Measurements from ENCODE around the gene ITPRIP.

GRCh38 chr10:104349623-104350126 lies 11.4 kb upstream of the ITPRIP start:
- TF ChIP-seq CTCF (IDR thresholded peaks at IDR 0.05) (no peak), POLR2AphosphoS5 (IDR thresholded peaks at IDR 0.05) (peak; percentile 72)

Data from gastroesophageal sphincter (tissue), 3 donors.